HG03095 (cell line): ENCODE data around the gene TSPAN31.

Experiments
- ATAC-seq: cut with Tn5 transposase; IDR thresholded peaks from one replicate; pipeline ENCODE4 v1.9.1; 2021; ENCODE audit warnings: moderate library complexity; ENCODE audit not compliant: unreplicated experiment

TSPAN31 gene

GRCh38 chr12:57782243-57782607 lies 37.4 kb downstream of the TSPAN31 start:
- ATAC-seq: no peak

DNA sequence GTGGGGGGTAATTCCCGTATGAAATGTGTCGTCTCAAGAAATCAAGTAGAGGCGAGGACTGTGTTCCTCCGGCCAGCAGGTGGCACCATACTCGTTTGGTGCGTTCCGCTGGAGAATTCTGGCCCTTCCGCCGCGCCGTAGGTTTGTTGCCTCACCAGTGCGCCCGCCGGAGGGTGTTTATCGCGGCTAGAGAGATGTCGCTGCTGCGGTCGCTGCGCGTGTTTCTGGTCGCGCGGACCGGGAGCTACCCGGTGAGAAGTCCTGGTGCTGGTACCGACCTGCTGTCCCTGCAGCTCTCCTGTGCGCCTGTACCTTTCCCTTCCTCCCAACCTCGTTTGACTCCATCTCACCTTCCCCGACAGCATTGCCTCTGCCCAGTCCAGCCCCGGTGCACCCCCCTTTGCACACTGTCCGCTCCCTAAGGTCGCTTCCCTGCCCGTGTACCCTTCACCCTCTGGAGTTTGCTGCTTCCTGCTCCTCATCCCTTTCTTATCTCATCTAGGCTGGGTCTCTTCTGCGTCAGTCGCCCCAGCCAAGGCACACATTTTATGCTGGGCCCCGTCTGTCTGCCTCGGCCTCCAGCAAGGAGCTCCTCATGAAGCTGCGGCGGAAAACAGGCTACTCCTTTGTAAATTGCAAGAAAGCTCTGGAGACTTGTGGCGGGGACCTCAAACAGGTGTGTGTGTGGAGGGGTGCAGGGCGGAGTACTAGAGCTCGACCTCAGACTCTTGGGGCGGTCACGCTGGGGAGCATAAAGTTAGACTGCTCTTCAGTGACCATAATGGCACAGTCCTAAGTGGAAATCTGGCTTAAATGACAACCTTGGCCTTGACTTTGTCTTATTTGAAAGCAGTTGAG lies 38.0 kb downstream of the TSPAN31 start, which contains the start of gene TSFM:
Gene TSFM (plus strand): TSS at position 180 of the 858 bp plus-strand sequence. CDS start 15 bp downstream, at position 195.
- peak; percentile 93 for ATAC-seq

GRCh38 chr12:57783466-57783801 lies 38.6 kb downstream of the TSPAN31 start:
- no peak for ATAC-seq

GRCh38 chr12:57783861-57784260 lies 39.0 kb downstream of the TSPAN31 start:
- no peak for ATAC-seq

DNA sequence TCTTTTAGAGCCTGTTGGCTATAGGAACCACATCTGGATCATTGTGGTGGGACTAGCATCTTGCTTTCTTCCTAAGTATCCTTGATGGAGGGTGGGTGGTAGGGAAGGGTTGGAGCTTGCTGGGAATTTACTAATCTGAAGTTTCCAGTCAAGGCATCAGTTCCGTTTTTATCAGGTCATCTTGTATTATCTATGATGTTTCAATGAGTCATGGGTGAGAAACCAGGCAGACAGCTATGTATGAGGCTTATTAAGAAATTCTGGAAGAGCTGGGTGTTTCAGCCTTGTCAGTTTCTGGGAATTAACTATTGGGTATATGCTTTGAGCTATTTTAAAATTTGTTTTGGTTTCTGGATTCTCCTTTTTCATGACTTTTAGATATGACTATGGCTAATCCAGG lies 49.1 kb downstream of the TSPAN31 start:
- ATAC-seq: no peak

- no peak for ATAC-seq
Measured at GRCh38 chr12:57795354-57795753, 50.5 kb downstream of the TSPAN31 start.

GRCh38 chr12:57796996-57797395 lies 52.2 kb downstream of the TSPAN31 start:
- no peak for ATAC-seq

GRCh38 chr12:57797933-57798332 lies 53.1 kb downstream of the TSPAN31 start:
- ATAC-seq: no peak
